Amygdala (tissue), 56 donors: ENCODE results near the gene USP6NL.
A peak's percentile ranks its signal among the peaks of the same experiment; 100 is the strongest.

Source experiments
- DNase-seq, 56 donors: peaks; one replicate each; lab custom pipeline; 2025; lab: John Stamatoyannopoulos, UW

Gene USP6NL

DNA sequence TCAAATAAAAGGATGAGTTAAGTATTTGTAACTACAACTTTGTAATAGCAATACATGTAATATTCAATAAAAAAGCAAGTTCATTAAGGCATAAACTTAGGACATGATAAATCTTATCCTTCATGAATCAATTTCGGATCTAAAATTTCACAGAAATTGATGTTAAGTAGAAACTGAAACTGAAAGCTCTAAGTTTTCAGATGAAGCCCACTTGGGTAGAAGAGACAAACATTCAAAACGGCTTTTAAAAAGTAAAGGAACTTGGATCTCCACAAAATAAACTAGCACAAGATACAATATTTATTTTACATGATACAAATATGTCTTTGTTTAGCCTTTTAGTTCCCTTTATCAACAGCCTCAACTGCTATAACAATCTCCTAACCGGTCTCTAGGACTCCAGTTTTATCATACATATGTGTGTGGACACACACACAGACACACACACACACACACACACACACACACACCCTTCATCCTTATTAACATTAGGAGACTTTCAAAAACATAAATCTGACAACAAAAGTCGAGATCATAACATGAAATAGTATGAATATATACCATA is 83.7 kb downstream of the USP6NL start:
- DNase-seq: no peak

DNA sequence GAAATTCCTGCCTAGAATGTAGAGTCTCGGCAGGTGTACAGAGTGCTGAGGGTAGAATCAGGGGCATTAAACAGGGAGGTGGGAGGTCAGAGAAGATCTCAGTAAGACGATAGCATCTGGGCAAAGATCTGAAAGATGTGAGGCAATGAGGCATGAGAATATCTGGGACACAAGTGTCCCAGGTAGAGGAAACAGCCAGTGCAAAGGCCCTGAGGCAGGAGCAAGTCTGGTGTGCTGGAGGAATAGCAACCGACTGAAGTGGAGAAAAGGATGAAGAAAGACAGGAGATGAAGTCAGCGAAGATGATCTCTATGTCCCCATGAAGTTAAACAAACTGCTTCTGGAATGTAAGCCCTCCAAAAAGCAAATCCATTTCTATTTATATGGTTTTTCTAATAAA is 84.4 kb downstream of the USP6NL start:
- DNase-seq: no peak

DNA sequence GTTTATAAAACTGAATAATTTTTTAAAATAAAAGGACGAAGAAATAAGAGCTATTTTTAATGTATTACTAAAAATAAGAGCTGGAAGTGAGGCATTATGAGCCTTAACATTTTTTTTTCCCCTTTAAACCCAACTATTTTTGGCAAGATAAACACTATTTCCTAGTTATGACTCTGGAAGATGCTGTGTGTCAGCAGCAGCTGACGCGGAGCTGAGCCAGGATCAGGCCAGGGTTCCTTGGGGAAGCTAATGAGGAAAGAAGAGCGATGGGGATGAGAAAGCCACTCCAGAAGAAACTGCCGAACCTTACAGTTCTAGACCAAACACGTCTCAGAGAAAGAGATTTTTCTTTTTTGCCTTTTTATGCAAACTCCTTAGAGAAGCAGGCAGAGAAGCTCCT is 85.9 kb downstream of the USP6NL start:
- no peak for DNase-seq

DNA sequence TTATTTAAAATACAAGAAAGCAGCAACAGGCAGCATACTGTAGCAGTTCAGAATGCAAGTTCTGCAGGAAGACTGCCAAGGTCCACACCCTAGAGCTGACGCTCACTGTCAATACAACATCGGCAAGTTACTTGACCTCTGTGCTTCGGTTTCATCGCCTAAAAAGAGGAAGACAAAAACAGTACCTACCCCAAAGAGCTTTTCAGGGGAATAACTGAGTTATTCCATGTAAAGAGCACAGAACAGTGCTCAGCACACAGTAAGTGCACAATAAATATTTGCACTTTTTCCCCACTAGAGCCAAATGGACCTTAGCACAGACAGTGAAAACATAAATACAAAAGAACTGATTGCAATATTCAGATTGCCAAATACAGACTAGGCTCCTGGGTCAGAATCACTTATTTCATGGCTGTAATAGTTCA is 88.6 kb downstream of the USP6NL start:
- no peak for DNase-seq

DNA sequence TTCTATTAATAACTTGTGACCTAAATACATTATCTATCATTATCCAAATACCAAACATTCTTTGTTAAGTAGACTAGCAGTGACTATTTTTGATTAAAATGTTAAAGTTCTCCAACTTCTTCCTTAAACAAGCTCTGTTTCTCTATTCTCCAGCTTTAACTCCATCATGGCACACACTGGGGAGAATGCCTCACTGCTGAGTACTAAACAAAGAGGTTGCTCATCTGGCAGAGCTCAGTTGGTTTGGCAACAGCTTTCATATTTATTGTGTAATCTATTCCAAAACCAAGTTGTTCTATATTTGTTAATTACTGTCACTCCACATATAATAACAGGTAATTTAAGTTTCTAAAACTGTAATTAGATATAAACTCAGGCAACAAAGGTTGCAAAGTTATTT is 89.6 kb downstream of the USP6NL start:
- no peak for DNase-seq

DNA sequence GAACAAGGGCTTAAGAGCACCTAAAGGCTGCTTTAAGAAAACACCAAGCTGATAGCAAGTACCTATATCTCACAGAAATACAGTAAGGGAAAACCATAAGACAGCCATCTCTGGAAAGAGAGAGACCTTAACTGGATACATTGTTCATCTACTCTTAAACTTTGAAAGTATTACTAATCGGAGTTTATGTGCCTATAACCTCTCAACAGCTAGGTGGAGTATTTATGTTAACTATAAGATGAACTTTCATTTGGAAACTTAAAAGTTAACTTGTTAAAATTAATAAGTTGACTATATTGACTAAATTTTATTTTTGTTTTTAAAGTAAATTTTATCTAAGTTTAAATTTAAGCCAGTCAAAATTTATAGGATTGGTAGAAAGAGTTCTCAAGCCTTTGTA is 90.6 kb downstream of the USP6NL start:
- no peak for DNase-seq

DNA sequence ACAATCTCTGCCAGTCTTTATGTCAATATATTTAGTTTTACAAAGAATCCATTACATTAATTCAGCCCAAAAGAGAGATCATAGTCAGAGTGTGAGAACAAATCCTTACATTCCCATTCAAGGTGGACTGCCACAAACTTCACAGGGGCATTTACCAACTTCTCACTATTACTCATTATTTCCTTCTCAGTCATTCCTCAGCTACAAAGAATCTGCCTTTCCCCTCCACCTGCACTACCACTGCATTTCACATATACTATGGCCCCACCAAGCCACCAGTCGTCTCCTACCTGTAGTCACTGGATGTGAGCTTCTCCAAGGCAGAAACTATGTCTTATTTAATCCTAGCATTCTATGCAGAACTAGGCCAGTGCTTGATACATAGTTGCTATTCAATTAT is 94.3 kb downstream of the USP6NL start:
- DNase-seq: no peak

DNA sequence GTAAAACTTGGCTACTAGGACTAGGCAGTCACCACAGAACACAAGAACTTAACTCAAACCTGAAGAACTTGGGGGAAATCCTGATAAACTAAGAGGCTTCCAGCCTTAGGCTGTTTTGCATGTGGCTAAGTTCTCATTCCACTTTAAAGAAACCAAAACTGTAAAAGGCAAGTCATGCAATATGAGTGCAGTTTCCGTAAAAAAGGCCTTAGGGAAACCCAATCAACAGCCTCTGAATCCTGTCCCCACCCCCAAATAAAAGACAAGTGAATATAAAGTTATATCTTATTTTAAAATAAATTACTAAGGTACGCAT is 95.1 kb downstream of the USP6NL start:
- no peak for DNase-seq

DNA sequence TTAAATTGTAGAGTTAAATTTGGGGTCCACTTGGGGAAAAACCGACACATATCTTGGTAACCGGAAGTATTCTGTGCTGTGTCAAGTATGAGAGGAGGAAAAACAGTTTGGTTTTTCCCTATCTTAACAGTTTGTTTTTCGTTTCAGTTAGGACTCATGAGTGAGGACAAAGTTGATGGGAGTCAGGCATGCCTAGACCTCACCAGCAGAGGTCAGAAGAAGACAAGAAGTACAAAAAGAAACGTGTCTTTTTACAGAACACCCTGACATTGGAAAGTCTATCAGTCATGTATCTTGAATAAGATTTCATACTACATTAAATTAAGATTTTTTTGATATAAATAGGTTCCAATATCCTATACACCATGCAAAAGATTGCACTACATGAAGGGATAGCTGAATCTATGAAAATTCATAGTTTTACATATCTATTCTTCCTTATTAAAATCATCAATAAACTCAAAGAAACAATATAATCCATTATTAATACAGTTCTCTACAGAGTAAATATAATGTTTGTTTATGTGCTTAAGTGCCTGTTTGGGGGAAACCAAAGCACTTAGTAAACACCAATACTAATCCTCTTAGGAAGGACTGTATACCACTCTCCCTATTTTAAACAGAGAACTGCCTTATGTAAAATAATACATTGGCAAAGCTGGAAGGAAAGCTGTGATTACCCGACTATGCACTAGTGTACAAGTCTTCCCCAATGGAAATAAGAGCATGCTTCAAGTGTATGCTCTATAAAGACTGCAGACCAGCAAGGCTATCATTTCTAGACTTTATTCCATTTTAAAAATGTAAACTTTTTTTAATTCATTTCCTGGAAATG is 95.6 kb downstream of the USP6NL start:
- DNase-seq: peak in 11 of 56 donors; percentile 6 to 70 (median 30)

DNA sequence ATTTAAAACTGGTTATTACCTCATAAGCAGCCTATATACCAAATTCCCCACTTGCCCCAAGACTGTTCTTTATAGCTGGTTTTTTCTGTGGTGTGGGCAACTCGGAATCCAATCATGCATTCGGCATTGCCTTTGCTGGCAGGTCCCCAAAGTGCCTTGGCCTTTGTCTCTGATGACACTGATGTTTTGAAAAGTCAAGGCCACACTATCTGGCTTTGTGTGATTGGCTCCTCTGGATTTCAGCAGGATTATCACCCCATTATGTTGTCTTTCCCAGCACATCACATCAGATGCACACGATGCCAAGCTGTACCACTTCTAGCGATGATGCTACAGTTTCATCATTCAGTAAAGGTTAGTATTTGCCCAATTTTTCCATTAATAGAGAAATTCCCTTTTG is 97.7 kb downstream of the USP6NL start:
- DNase-seq: peak in 1 of 56 donors; percentile 8

DNA sequence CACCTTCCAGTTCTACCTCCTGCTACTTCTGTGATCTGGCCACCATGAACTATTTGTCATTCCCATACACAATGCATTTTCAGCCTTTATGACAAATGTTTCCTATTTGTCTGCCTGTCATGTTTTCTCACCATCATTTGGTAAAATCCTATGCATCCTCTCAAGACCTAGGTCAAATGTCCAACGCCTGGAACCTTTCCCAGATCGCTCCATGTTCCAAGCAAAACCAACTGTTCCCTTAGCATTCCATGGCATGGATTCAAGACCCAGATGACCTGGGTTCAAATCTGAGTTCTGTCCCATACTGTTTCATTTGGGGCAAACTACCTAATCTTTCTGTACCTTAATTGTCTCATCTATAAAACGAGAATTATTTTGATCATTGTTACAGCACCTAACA is 98.9 kb downstream of the USP6NL start:
- no peak for DNase-seq

DNA sequence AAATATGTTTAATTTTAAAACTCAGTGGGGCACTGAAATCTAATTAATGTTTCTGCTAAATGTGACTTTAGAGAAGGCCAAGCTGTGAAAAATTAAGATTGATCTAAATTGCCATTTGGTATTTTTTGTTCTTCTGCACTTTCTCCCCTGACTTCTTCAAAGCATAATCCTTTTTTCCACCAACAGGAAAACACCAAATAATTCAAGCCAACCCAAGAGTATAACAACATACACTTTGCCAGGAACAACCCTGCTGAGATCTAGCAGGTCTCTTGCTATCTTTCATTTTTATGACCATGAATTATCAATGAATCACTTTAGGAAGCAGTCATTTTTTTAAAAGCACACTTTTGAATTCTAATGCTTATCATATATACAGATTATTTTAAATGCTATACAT is 100.1 kb downstream of the USP6NL start:
- DNase-seq: no peak

DNA sequence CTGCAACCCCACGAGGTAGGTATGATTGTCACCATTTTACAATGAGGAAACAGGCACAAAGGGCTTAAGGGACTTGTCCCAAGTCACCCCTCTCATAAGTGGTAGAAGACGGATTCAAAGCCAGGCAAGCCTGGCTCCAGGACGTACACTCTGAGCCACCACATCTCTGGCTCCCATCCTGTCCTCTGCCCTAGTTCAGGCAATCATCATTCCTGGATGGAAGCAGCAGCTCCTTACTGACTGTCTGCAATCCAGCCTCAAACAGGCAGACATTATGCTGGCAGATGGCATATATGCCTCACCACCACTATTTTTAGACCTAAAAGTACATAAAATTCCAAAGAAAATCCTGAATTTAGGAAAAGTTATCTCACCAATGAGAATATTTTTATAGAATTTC is 100.7 kb downstream of the USP6NL start:
- peak in 4 of 56 donors; percentile 5 to 20 (median 16) for DNase-seq

DNA sequence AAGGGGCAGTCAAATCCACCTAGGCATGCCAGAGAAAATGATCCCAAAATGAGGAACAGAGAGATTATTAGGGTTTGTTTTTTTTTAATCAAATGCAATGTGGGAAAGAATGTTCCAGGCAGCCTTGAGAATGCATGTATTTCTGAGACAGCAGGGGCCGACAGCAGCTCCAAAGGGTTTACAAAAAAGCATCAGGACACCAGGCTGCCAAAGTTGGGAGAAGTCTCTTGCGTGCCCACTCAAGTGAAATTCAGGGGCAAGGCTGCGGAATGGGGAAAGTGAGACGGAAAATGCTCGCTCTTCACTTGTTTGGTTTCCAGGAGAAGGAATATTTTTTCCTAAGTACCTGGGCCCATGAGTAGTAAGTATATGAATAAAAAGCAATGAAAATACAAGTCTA is 101.2 kb downstream of the USP6NL start:
- no peak for DNase-seq

DNA sequence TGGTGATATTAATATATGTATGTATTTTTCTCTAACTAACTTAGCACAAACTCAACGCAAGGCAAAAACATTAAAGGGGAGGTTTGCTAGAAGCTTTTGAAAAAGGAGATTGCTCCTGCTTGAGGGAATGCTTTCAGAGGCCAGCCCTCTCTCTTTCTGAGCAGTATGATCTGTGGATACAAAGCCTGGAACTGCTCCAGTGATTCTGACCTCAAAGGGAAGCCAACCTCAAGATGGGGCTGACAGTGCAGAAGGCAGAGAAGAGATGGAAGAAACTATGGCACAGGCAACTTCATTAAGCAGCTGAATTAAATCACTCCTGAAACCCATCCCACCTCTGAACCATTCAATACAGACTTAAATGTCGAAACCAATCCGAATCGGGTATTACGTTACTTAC is 102.4 kb downstream of the USP6NL start:
- no peak for DNase-seq

DNA sequence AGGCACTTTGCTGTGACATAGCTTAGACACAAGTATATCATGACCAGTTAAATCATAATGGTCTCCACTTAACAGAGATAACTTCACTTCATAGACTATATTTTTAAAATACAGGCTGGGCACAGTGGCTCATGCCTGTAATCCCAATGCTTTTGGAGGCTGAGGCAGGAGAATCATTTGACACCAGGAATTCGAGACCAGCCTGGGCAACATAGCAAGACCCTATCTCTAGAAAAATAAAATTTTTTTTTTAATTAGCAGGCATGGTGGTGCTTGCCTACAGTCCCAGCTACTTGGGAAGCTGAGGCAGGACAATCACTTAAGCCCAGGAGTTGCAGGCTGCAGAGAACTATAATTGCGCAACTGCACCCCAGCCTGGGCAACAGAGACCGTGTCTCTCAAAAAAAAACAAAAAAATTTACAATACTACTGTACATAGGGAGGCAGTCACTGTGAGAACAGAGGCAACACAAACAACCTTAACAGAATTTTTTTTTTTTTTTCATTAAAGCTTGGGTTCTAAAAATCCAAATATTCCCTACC is 105.1 kb downstream of the USP6NL start:
- no peak for DNase-seq

DNA sequence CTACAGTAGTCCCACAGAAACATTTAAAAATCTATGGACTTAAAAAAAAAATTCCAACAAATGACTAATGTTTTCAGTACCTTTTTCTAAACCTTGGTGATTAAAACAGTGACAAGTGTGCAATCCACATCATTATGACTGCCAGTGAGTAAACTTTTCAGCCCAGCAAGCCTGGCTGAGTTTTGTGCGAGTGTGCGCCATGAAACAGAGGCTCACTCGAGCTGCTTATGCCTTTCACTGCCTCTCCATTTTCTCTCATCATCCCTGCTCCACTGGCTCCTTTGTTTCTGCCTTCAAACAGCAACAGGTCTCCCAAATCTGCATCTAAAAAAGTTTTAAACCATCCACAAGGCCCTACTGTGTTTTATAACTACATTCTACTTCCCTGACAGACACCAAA is 105.8 kb downstream of the USP6NL start:
- peak in 14 of 56 donors; percentile 7 to 55 (median 22) for DNase-seq

DNA sequence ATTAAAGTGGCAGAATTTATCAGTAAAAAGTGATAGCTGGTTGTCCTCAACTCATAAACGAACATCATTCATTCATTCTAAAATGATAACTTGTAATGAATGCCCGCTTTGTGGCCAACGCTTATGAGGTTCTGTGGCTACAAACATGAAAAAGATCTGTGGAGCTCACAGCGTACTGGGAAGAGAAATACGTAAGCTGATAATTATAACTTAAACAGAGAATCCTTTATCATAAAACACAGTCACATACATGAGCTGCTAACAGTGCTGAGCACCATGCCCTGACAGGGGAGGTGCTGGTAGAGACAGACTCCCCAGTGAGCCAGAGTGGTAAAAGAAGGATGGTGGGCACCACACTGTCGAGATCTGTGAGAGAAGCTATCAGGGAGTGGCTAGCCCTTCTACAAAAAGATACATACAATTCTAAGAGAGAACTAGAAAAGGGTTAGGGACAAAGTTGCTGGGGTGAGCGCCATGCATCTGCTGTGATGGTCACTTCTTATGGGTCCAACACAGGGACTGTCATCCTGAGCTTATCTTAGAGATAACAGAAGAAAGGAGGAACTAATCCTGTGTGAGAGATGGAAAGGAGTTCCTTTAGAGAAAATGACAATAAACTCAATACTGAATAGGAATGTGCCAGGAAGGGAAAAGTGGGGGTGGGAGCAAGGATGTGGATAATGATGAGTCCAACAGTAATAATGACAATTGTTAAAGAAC is 106.7 kb downstream of the USP6NL start:
- DNase-seq: no peak

DNA sequence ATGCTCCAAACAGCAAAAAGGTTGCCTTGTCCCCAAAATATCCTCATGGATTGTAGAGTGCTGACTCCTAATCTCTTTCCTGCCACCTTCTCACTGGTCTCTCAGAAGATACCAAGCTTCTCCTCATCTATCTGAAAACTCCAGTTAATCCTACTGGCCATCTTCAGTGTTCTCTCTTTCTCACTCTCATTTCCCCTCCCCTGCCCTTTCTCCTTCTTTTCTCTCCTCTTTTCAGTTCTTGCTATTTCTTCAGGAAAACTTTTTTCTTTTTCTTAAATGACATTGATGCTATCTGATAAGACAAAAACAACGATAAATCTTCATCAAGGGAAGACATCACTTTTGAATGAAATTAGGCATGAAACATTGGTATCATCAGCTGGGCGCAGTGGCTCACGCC is 109.8 kb downstream of the USP6NL start:
- no peak for DNase-seq

DNA sequence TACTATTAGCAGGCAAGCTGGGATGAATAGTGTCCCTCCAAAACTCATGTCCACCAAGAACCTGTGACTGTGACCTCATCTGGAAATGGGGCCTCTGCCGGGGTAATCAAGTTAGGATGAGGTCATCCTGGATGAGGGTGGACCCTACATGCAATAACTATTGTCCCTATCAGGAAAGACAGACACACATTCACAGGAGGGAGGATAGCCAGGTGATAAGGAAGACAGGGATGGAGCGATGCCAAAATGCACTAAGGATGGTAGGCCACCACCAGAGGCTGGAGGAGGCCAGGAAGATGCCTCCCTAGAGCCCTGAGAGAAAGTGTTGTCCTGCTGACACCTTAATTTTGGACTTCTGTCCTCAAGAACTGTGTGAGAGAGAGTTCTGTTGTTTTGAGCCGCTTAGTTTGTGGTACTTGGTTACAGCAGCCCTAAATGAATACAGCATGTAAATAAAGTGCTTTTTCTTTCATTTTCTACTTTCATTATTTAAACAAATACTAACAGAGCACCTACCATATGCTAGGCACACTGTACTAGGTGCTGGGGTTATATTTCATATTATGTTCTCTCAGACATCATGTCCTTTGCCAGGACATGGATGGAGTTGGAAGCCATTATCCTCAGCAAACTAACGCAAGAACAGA is 111.9 kb downstream of the USP6NL start:
- DNase-seq: no peak

DNA sequence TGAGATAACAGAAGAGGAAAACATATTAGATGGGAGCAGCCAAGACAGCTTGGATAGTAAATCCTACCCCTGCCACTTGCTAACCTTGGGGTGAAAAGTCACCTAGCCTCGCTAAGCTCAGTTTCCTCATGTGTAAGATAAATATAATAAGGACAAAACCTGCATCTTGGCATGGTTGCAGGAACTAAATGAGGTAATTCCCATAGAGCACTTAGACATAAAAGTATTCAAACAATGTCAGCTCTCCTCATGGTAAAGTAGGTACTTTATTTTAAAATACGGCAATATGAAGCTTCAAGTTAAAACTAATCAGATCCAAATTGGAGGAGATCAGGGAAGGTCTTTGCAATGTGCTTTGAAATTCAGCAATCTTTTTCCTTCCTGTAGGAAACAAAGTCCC is 113.1 kb downstream of the USP6NL start:
- no peak for DNase-seq
